AG04450 (cell line): ENCODE data around the gene SUMO4. TPM values are rescaled to one million over a fixed set of nuclear protein-coding genes. Genes with fewer than 3 reads are reported as not detected.

ENCODE experiments used
- CTCF ChIA-PET: fragments of 300-600, 350-600 bp; formaldehyde crosslinking; extraction: SDS; loops from one replicate; lab custom pipeline; 2022; ENCODE audit warnings: antibody characterized with exemption, inconsistent platforms; lab: Charles Lee
- POLR2A ChIA-PET: fragments of 350-600 bp; formaldehyde crosslinking; extraction: SDS; loops from one replicate; lab custom pipeline; 2021; ENCODE audit warnings: antibody characterized with exemption, inconsistent platforms; lab: Yijun Ruan, JAX
- DNase-seq: peaks from one replicate; pipeline ENCODE4 v3.0.0-alpha.2; 2011; ENCODE audit warnings: low read depth, low spot score
- H3K27ac ChIP-seq: one replicate; pipeline ENCODE4 v1.5.1; 2012; ENCODE audit warnings: low read depth, low read length, control low read depth
- H3K27me3 ChIP-seq: one replicate; pipeline ENCODE4 v1.6.0; 2012; ENCODE audit warnings: low read length; ENCODE audit not compliant: control insufficient read depth, insufficient read depth
- H3K4me3 ChIP-seq: 2 replicates; pipeline ENCODE4 v1.5.1; 2011; ENCODE audit warnings: mild to moderate bottlenecking, low read depth, low read length, control low read depth
- H3K9me3 ChIP-seq: 2 replicates; pipeline ENCODE4 v1.5.1; 2012; ENCODE audit warnings: low read length; ENCODE audit not compliant: control insufficient read depth, insufficient read depth
- CTCF ChIP-seq: IDR thresholded peaks from 2 replicates; pipeline ENCODE4 v1.5.1; 2011; ENCODE audit warnings: low read depth, low read length, control low read depth, inconsistent platforms
- polyA plus RNA-seq: library from polyadenylated mRNA; depleted of rRNA; stranded (reverse); fragments of >200 nt; gene quantifications from 2 replicates; pipeline ENCODE4 v1.2.3, GENCODE V29; 2011

SUMO4 gene
- polyA plus RNA-seq, 1 experiment: 0.17 TPM

- TF ChIP-seq CTCF: no peak
- ChIA-PET POLR2A (no interaction called here), CTCF (interaction anchor here (1.1 kb wide), 1 partner anchor 17 kb away, joined by 3 read pairs; no protein-coding TSS in a partner anchor)
- H3K27me3 ChIP-seq: no peaks in the 10 kb centered on the region
- no peaks in the 10 kb centered on the region for H3K9me3 ChIP-seq
- DNase-seq: no peak
- no peak overlapping the region for H3K4me3 ChIP-seq
- H3K27ac ChIP-seq: no peak overlapping the region
These were observed 7.5 kb upstream of the SUMO4 start for GRCh38 chr6:149392535-149392934.

GRCh38 chr6:149393002-149393679, 6.9 kb upstream of the SUMO4 start:
- DNase-seq: no peak
- H3K27ac ChIP-seq: no peak overlapping the region
- H3K4me3 ChIP-seq: no peak overlapping the region
- H3K27me3 ChIP-seq: no peaks in the 10 kb centered on the region
- no peak for TF ChIP-seq CTCF
- no peaks in the 10 kb centered on the region for H3K9me3 ChIP-seq
- ChIA-PET CTCF (no interaction called here), POLR2A (no interaction called here)

- no peaks in the 10 kb centered on the region for H3K27me3 ChIP-seq
- POLR2A ChIA-PET: no interaction called here
- no peak overlapping the region for H3K27ac ChIP-seq
- H3K9me3 ChIP-seq: no peaks in the 10 kb centered on the region
- no peak overlapping the region for H3K4me3 ChIP-seq
- no peak for TF ChIP-seq CTCF
- CTCF ChIA-PET: interaction anchor here (0.6 kb wide), 1 partner anchor 21 kb away, joined by 3 read pairs; no protein-coding TSS in a partner anchor
- no peak for DNase-seq
These were observed 4.9 kb upstream of the SUMO4 start for GRCh38 chr6:149395185-149395584.

GRCh38 chr6:149397384-149397783, 2.7 kb upstream of the SUMO4 start:
- TF ChIP-seq CTCF: no peak
- ChIA-PET CTCF (interaction anchor here (1.1 to 1.9 kb wide), 3 partner anchors 35 to 369 kb away, joined by 3 to 4 read pairs (median 4); partner anchors contain the start of gene TAB2), POLR2A (no interaction called here)
- no peak for DNase-seq
- H3K27ac ChIP-seq: no peak overlapping the region
- H3K9me3 ChIP-seq: no peaks in the 10 kb centered on the region
- no peaks in the 10 kb centered on the region for H3K27me3 ChIP-seq
- no peak overlapping the region for H3K4me3 ChIP-seq

GRCh38 chr6:149403534-149403933, 3.5 kb downstream of the SUMO4 start:
- no peak for TF ChIP-seq CTCF
- no peak overlapping the region for H3K27ac ChIP-seq
- no peaks in the 10 kb centered on the region for H3K9me3 ChIP-seq
- CTCF ChIA-PET: no interaction called here
- H3K27me3 ChIP-seq: no peaks in the 10 kb centered on the region
- POLR2A ChIA-PET: no interaction called here
- H3K4me3 ChIP-seq: no peak overlapping the region
- DNase-seq: no peak
